ENCODE data around the gene RACGAP1.

Gene RACGAP1

DNA sequence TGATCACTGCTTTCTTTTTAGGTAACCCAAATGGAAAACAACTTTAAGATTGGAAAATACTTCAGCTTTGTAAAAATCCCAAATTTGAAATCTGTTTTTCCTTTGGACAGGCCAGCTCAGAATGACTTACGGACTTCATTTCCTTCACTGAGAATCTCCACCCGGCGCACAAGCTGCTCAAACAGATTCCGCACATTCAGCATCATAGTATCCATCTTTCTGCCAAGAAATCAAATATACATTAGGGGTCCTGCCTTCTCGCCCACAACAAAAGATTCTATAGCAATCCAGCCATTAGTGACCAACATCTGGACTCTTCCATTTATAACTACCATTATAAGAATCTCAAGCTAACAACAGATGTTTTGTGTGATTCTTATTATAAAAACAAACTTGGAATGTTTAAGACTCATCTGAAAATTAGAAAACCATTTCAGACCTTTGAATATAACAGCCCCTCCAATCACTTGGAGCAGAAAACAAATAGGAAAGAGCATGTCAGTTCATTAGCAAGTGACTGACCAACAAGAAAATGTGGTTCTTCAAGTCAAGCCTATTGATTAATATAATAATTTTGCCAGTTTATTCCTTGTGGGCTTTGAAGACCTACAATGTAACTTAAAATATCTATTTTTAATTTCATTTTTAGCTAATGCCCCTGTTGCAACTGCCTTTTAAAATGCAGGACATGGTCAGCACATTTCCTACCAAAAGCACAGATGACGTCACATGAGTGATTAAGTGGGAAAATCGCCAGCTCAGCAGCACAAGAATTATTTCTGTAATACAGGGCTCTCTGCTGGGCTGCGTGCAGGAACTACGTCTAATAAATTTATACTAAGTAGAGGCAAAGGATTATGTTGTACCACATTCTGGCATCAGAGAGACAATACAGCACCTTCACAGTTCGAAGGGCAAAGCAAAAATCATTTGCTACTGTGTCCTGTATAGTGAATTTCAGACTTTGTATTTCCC is 8.5 kb downstream of the RACGAP1 start:
- H3K36me3 ChIP-seq (ENCODE audit: control insufficient read depth, insufficient read depth, low read length), result no peaks in the 10 kb centered on the region
- H3K4me1 ChIP-seq (ENCODE audit: control insufficient read depth, insufficient read depth, low read length), result no peaks in the 10 kb centered on the region
- H3K9me3 ChIP-seq (ENCODE audit: control insufficient read depth, low read length), result no peaks in the 10 kb centered on the region
- no peaks in the 10 kb centered on the region for H3K27me3 ChIP-seq (ENCODE audit: control insufficient read depth, insufficient read depth, low read length, poor library complexity, severe bottlenecking)
- H3K27ac ChIP-seq (ENCODE audit: insufficient read depth, low read depth, low read length, poor library complexity, severe bottlenecking), result no peak overlapping the region
- H3K4me3 ChIP-seq (ENCODE audit: insufficient read depth, low read depth, low read length), result no peak overlapping the region
- WGBS, 2 experiments, result 94 to 97% methylated on average over 10 of the region's 10 CpGs

DNA sequence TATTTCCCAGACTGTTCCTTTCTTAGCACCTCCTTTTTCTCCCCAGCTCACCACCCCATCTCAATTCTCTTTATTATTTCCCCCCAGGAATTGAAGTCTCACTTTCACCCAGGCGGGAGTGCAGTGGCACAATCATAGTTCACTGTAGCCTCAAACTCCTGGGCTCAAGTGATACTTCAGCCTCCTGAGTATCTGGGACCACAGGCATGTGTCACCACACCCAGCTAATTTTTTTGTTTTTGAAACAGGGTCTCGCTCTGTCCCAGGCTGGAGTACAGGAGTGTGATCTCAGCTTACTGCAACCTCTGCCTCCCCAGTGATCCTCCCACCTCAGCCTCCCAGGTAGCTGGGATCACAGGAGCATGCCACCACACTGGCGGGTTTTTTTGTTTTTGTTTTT is 11.0 kb downstream of the RACGAP1 start:
- Histone ChIP-seq H3K4me3 (ENCODE audit: insufficient read depth, low read depth, low read length) (no peak overlapping the region), H3K27ac (ENCODE audit: insufficient read depth, low read depth, low read length, poor library complexity, severe bottlenecking) (no peak overlapping the region), H3K4me1 (ENCODE audit: control insufficient read depth, insufficient read depth, low read length) (no peaks in the 10 kb centered on the region), H3K9me3 (ENCODE audit: control insufficient read depth, low read length) (no peaks in the 10 kb centered on the region), H3K36me3 (ENCODE audit: control insufficient read depth, insufficient read depth, low read length) (peaks cover 10% of the 10 kb centered on the region), H3K27me3 (ENCODE audit: control insufficient read depth, insufficient read depth, low read length, poor library complexity, severe bottlenecking) (no peaks in the 10 kb centered on the region)
- 91 to 97% methylated on average over 3 of the region's 3 CpGs for WGBS, 2 experiments

DNA sequence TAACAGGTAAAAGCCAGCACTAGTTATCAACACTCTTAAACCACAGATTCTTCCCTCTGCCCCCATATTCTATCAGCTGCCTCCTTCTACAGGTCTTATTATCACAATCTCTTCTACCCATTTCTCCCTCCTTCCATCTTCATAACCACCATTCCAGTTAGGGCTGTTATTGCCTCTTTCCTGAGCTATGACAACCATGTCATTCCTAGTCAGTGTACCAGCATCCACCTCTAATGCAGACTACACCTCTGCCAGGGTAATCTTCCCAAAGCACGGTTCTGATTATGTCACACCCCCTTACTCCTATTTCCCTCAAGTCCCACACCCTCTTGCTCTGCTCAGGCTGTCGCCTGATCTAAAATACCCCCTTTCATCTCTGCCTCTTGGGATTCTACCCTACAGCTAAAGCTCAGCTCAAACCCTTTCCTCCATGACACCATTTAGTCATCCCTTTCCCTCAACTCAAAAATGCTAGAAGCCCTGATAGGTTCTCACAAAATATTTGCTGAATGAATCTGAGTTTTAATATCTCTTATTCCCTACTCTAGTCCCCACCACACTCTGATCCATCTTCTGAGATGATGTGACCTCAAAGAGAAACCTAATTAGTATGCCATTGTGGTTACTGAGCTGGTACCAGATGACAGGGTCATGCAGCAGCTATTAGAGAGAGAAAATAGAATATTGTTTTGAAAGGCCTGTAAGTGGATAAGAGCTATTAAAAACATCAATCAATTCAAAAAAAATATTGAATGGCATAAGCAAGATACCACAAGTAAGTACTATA is 11.7 kb downstream of the RACGAP1 start:
- Histone ChIP-seq H3K27ac (ENCODE audit: insufficient read depth, low read depth, low read length, poor library complexity, severe bottlenecking) (no peak overlapping the region), H3K9me3 (ENCODE audit: control insufficient read depth, low read length) (no peaks in the 10 kb centered on the region), H3K27me3 (ENCODE audit: control insufficient read depth, insufficient read depth, low read length, poor library complexity, severe bottlenecking) (no peaks in the 10 kb centered on the region), H3K4me1 (ENCODE audit: control insufficient read depth, insufficient read depth, low read length) (no peaks in the 10 kb centered on the region), H3K4me3 (ENCODE audit: insufficient read depth, low read depth, low read length) (no peak overlapping the region), H3K36me3 (ENCODE audit: control insufficient read depth, insufficient read depth, low read length) (peaks cover 14% of the 10 kb centered on the region)
- 89 to 92% methylated on average over 2 of the region's 2 CpGs for WGBS, 2 experiments

DNA sequence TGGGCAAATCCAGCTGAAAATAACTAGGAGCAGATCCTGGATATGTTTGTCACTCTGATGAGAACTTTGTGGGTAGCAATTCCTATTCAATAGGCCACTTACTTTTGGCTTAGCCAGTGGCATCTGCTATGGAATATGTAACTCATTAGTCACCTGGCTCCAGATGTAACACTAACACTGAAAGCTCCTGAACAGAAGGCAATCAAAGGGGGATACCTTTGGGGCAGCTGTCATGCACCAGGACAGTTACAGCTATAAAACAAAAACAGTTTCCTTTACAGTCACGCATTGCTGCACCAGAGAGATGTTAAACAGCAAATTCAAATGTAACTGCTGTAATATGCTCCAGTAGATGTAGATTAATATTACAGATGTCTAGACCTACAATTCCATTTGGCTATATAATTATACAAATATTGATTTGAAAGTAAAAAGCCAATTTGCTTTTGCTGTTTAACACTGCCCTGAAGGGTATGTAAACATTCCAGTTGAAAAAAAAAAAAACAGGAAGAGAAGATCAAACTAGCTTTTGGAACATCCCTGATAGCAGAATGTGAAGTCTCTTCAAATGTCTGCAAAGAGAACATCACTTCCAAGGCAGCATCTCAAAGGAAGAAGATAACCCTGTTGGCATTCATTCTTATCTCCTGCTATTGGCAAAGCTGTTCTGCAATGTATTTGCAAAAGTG is 18.4 kb downstream of the RACGAP1 start:
- no peaks in the 10 kb centered on the region for H3K9me3 ChIP-seq (ENCODE audit: control insufficient read depth, low read length)
- peaks cover 42% of the 10 kb centered on the region for H3K36me3 ChIP-seq (ENCODE audit: control insufficient read depth, insufficient read depth, low read length)
- H3K27ac ChIP-seq (ENCODE audit: insufficient read depth, low read depth, low read length, poor library complexity, severe bottlenecking), result no peak overlapping the region
- WGBS, 2 experiments, result 100% methylated on average over 1 of the region's 1 CpG; no CpG with 5 or more reads in 1 of the 2 experiments
- no peaks in the 10 kb centered on the region for H3K4me1 ChIP-seq (ENCODE audit: control insufficient read depth, insufficient read depth, low read length)
- H3K27me3 ChIP-seq (ENCODE audit: control insufficient read depth, insufficient read depth, low read length, poor library complexity, severe bottlenecking), result no peaks in the 10 kb centered on the region
- H3K4me3 ChIP-seq (ENCODE audit: insufficient read depth, low read depth, low read length), result no peak overlapping the region

- no peaks in the 10 kb centered on the region for H3K4me1 ChIP-seq (ENCODE audit: control insufficient read depth, insufficient read depth, low read length)
- peaks cover 44% of the 10 kb centered on the region for H3K36me3 ChIP-seq (ENCODE audit: control insufficient read depth, insufficient read depth, low read length)
- H3K9me3 ChIP-seq (ENCODE audit: control insufficient read depth, low read length), result no peaks in the 10 kb centered on the region
- H3K4me3 ChIP-seq (ENCODE audit: insufficient read depth, low read depth, low read length), result no peak overlapping the region
- no peaks in the 10 kb centered on the region for H3K27me3 ChIP-seq (ENCODE audit: control insufficient read depth, insufficient read depth, low read length, poor library complexity, severe bottlenecking)
- H3K27ac ChIP-seq (ENCODE audit: insufficient read depth, low read depth, low read length, poor library complexity, severe bottlenecking), result no peak overlapping the region
- 96 to 97% methylated on average over 7 of the region's 7 CpGs for WGBS, 2 experiments
Measured at GRCh38 chr12:50006280-50006679, 19.0 kb downstream of the RACGAP1 start.

DNA sequence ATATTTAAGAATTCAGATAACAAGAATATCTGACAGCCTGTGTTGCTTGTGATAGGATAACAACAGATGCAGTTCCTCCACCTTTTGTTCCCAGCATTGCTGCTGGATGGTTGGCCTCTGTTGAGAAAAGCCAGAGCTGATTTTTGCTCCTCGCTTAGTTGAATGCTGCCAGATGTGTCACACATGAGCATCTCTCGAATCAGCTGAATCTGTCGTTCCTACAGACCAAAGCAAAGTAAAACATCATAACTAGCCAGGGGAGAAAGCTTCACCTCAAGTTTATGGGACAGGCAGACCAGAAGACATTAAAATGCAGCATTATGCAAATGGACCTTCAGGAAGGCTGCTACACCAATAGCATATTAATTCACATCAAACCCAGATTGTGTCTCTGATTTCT is 20.1 kb downstream of the RACGAP1 start:
- H3K9me3 ChIP-seq (ENCODE audit: control insufficient read depth, low read length), result no peaks in the 10 kb centered on the region
- H3K27me3 ChIP-seq (ENCODE audit: control insufficient read depth, insufficient read depth, low read length, poor library complexity, severe bottlenecking), result no peaks in the 10 kb centered on the region
- H3K4me1 ChIP-seq (ENCODE audit: control insufficient read depth, insufficient read depth, low read length), result no peaks in the 10 kb centered on the region
- no peak overlapping the region for H3K27ac ChIP-seq (ENCODE audit: insufficient read depth, low read depth, low read length, poor library complexity, severe bottlenecking)
- 96 to 97% methylated on average over 3 of the region's 3 CpGs for WGBS, 2 experiments
- H3K36me3 ChIP-seq (ENCODE audit: control insufficient read depth, insufficient read depth, low read length), result peaks cover 48% of the 10 kb centered on the region
- no peak overlapping the region for H3K4me3 ChIP-seq (ENCODE audit: insufficient read depth, low read depth, low read length)

GRCh38 chr12:50004696-50005095 is 20.6 kb downstream of the RACGAP1 start:
- Histone ChIP-seq H3K4me3 (ENCODE audit: insufficient read depth, low read depth, low read length) (no peak overlapping the region), H3K9me3 (ENCODE audit: control insufficient read depth, low read length) (no peaks in the 10 kb centered on the region), H3K36me3 (ENCODE audit: control insufficient read depth, insufficient read depth, low read length) (peaks cover 49% of the 10 kb centered on the region), H3K27me3 (ENCODE audit: control insufficient read depth, insufficient read depth, low read length, poor library complexity, severe bottlenecking) (no peaks in the 10 kb centered on the region), H3K4me1 (ENCODE audit: control insufficient read depth, insufficient read depth, low read length) (no peaks in the 10 kb centered on the region), H3K27ac (ENCODE audit: insufficient read depth, low read depth, low read length, poor library complexity, severe bottlenecking) (no peak overlapping the region)

GRCh38 chr12:50003595-50003994 is 21.7 kb downstream of the RACGAP1 start:
- H3K27me3 ChIP-seq (ENCODE audit: control insufficient read depth, insufficient read depth, low read length, poor library complexity, severe bottlenecking), result no peaks in the 10 kb centered on the region
- no peak overlapping the region for H3K27ac ChIP-seq (ENCODE audit: insufficient read depth, low read depth, low read length, poor library complexity, severe bottlenecking)
- H3K36me3 ChIP-seq (ENCODE audit: control insufficient read depth, insufficient read depth, low read length), result peaks cover 52% of the 10 kb centered on the region
- no peaks in the 10 kb centered on the region for H3K9me3 ChIP-seq (ENCODE audit: control insufficient read depth, low read length)
- no peak overlapping the region for H3K4me3 ChIP-seq (ENCODE audit: insufficient read depth, low read depth, low read length)
- H3K4me1 ChIP-seq (ENCODE audit: control insufficient read depth, insufficient read depth, low read length), result no peaks in the 10 kb centered on the region
- WGBS, 2 experiments, result 88 to 100% methylated on average over 1 of the region's 2 CpGs

DNA sequence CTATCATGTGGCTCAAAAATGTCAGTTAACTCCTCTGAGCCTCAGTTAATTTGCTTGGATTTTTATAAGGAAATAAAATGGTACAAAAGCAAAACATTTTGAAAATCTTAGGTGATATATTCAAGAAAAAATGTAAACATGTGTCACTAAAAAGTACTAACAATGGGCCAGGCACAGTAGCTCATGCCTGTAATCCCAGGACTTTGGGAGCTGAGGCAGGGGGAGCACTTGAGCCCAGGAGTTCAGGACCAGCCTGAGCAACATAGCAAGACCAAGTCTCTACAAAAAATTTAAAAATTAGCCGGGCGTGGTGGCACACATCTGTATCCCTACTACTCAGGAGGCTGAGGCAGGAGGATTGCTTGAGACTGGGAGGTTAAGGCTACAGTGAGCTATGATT is 26.8 kb downstream of the RACGAP1 start:
- H3K4me1 ChIP-seq (ENCODE audit: control insufficient read depth, insufficient read depth, low read length), result no peaks in the 10 kb centered on the region
- H3K27ac ChIP-seq (ENCODE audit: insufficient read depth, low read depth, low read length, poor library complexity, severe bottlenecking), result no peak overlapping the region
- no peak overlapping the region for H3K4me3 ChIP-seq (ENCODE audit: insufficient read depth, low read depth, low read length)
- peaks cover 60% of the 10 kb centered on the region for H3K36me3 ChIP-seq (ENCODE audit: control insufficient read depth, insufficient read depth, low read length)
- no peaks in the 10 kb centered on the region for H3K9me3 ChIP-seq (ENCODE audit: control insufficient read depth, low read length)
- 94 to 95% methylated on average over 2 of the region's 2 CpGs for WGBS, 2 experiments
- no peaks in the 10 kb centered on the region for H3K27me3 ChIP-seq (ENCODE audit: control insufficient read depth, insufficient read depth, low read length, poor library complexity, severe bottlenecking)

DNA sequence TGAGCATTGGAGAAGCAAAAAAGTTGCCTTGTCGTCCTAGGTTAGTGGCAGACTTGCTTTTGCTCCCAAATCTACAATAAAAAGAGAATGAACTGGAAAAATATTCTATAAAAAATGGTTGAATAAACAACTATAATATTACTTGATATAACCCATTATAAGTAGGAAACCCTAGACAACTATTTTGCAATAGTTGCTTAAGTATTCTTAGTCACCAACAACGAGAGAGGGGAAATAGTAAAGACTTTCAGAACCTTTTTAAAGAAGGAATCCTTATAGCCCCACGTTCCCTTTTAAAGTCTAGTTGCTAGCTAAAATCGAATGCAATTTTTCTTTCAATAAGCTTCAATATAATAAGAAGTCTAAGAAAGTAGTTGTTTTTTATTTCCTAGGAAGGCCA is 35.0 kb downstream of the RACGAP1 start:
- no peak overlapping the region for H3K27ac ChIP-seq (ENCODE audit: insufficient read depth, low read depth, low read length, poor library complexity, severe bottlenecking)
- H3K9me3 ChIP-seq (ENCODE audit: control insufficient read depth, low read length), result no peaks in the 10 kb centered on the region
- H3K27me3 ChIP-seq (ENCODE audit: control insufficient read depth, insufficient read depth, low read length, poor library complexity, severe bottlenecking), result no peaks in the 10 kb centered on the region
- 94 to 100% methylated on average over 2 to 4 of the region's 4 CpGs for WGBS, 2 experiments
- no peak overlapping the region for H3K4me3 ChIP-seq (ENCODE audit: insufficient read depth, low read depth, low read length)
- H3K4me1 ChIP-seq (ENCODE audit: control insufficient read depth, insufficient read depth, low read length), result peaks cover 4% of the 10 kb centered on the region
- H3K36me3 ChIP-seq (ENCODE audit: control insufficient read depth, insufficient read depth, low read length), result peaks cover 37% of the 10 kb centered on the region
